Measurements from ENCODE around the gene PEX5.
"Not testable (repeated sequence)": the region's sequence is repeated elsewhere in the genome, so short reads cannot be mapped to it uniquely, and the experiment has no call there.

Gene PEX5

GRCh38 chr12:7207866-7208625 lies 18.6 kb downstream of the PEX5 start:
- Histone ChIP-seq H3K27ac (ENCODE audit: low read depth, low read length) (no peak overlapping the region), H3K27me3 (ENCODE audit: control insufficient read depth, insufficient read depth, low read length) (no peaks in the 10 kb centered on the region), H3K4me1 (ENCODE audit: control insufficient read depth, insufficient read depth, low read length) (no peaks in the 10 kb centered on the region), H3K9ac (ENCODE audit: low read length) (no peak overlapping the region), H3K4me3 (ENCODE audit: low read length) (no peak overlapping the region), H3K36me3 (ENCODE audit: control insufficient read depth, insufficient read depth, low read length) (peaks cover 33% of the 10 kb centered on the region)

GRCh38 chr12:7209958-7210357 lies 20.5 kb downstream of the PEX5 start:
- H3K4me3 ChIP-seq (ENCODE audit: low read length), result no peak overlapping the region
- H3K27ac ChIP-seq (ENCODE audit: low read depth, low read length), result no peak overlapping the region
- no peaks in the 10 kb centered on the region for H3K4me1 ChIP-seq (ENCODE audit: control insufficient read depth, insufficient read depth, low read length)
- no peak overlapping the region for H3K9ac ChIP-seq (ENCODE audit: low read length)
- peaks cover 27% of the 10 kb centered on the region for H3K36me3 ChIP-seq (ENCODE audit: control insufficient read depth, insufficient read depth, low read length)
- no peaks in the 10 kb centered on the region for H3K27me3 ChIP-seq (ENCODE audit: control insufficient read depth, insufficient read depth, low read length)

- Histone ChIP-seq H3K36me3 (ENCODE audit: control insufficient read depth, insufficient read depth, low read length) (peaks cover 27% of the 10 kb centered on the region), H3K27me3 (ENCODE audit: control insufficient read depth, insufficient read depth, low read length) (no peaks in the 10 kb centered on the region), H3K27ac (ENCODE audit: low read depth, low read length) (no peak overlapping the region), H3K9ac (ENCODE audit: low read length) (no peak overlapping the region), H3K4me1 (ENCODE audit: control insufficient read depth, insufficient read depth, low read length) (no peaks in the 10 kb centered on the region), H3K4me3 (ENCODE audit: low read length) (no peak overlapping the region)
These were observed 21.2 kb downstream of the PEX5 start for GRCh38 chr12:7210642-7211151.

GRCh38 chr12:7212678-7213077 lies 23.2 kb downstream of the PEX5 start:
- Histone ChIP-seq H3K27ac (ENCODE audit: low read depth, low read length) (no peak overlapping the region), H3K9ac (ENCODE audit: low read length) (no peak overlapping the region), H3K36me3 (ENCODE audit: control insufficient read depth, insufficient read depth, low read length) (peaks cover 24% of the 10 kb centered on the region), H3K4me3 (ENCODE audit: low read length) (no peak overlapping the region), H3K27me3 (ENCODE audit: control insufficient read depth, insufficient read depth, low read length) (no peaks in the 10 kb centered on the region), H3K4me1 (ENCODE audit: control insufficient read depth, insufficient read depth, low read length) (no peaks in the 10 kb centered on the region)

GRCh38 chr12:7213745-7214144 lies 24.3 kb downstream of the PEX5 start:
- not testable (repeated sequence) for H3K27ac ChIP-seq (ENCODE audit: low read depth, low read length); H3K9ac ChIP-seq (ENCODE audit: low read length); H3K4me1 ChIP-seq (ENCODE audit: control insufficient read depth, insufficient read depth, low read length); H3K4me3 ChIP-seq (ENCODE audit: low read length); H3K27me3 ChIP-seq (ENCODE audit: control insufficient read depth, insufficient read depth, low read length)
- H3K36me3 ChIP-seq (ENCODE audit: control insufficient read depth, insufficient read depth, low read length), result peaks cover 15% of the 10 kb centered on the region

GRCh38 chr12:7217475-7218069 lies 28.1 kb downstream of the PEX5 start:
- no peaks in the 10 kb centered on the region for H3K4me1 ChIP-seq (ENCODE audit: control insufficient read depth, insufficient read depth, low read length)
- no peak overlapping the region for H3K27ac ChIP-seq (ENCODE audit: low read depth, low read length)
- no peak overlapping the region for H3K4me3 ChIP-seq (ENCODE audit: low read length)
- no peaks in the 10 kb centered on the region for H3K27me3 ChIP-seq (ENCODE audit: control insufficient read depth, insufficient read depth, low read length)
- H3K36me3 ChIP-seq (ENCODE audit: control insufficient read depth, insufficient read depth, low read length), result no peaks in the 10 kb centered on the region
- no peak overlapping the region for H3K9ac ChIP-seq (ENCODE audit: low read length)

- Histone ChIP-seq H3K9ac (ENCODE audit: low read length) (no peak overlapping the region), H3K36me3 (ENCODE audit: control insufficient read depth, insufficient read depth, low read length) (no peaks in the 10 kb centered on the region), H3K4me1 (ENCODE audit: control insufficient read depth, insufficient read depth, low read length) (no peaks in the 10 kb centered on the region), H3K27me3 (ENCODE audit: control insufficient read depth, insufficient read depth, low read length) (no peaks in the 10 kb centered on the region), H3K4me3 (ENCODE audit: low read length) (no peak overlapping the region), H3K27ac (ENCODE audit: low read depth, low read length) (no peak overlapping the region)
These were observed 30.2 kb downstream of the PEX5 start for GRCh38 chr12:7219599-7220243.

GRCh38 chr12:7221486-7221885 lies 32.0 kb downstream of the PEX5 start:
- H3K9ac ChIP-seq (ENCODE audit: low read length), result no peak overlapping the region
- no peak overlapping the region for H3K4me3 ChIP-seq (ENCODE audit: low read length)
- no peak overlapping the region for H3K27ac ChIP-seq (ENCODE audit: low read depth, low read length)
- H3K4me1 ChIP-seq (ENCODE audit: control insufficient read depth, insufficient read depth, low read length), result no peaks in the 10 kb centered on the region
- no peaks in the 10 kb centered on the region for H3K36me3 ChIP-seq (ENCODE audit: control insufficient read depth, insufficient read depth, low read length)
- no peaks in the 10 kb centered on the region for H3K27me3 ChIP-seq (ENCODE audit: control insufficient read depth, insufficient read depth, low read length)

- Histone ChIP-seq H3K4me1 (ENCODE audit: control insufficient read depth, insufficient read depth, low read length) (no peaks in the 10 kb centered on the region), H3K27me3 (ENCODE audit: control insufficient read depth, insufficient read depth, low read length) (no peaks in the 10 kb centered on the region), H3K4me3 (ENCODE audit: low read length) (no peak overlapping the region), H3K36me3 (ENCODE audit: control insufficient read depth, insufficient read depth, low read length) (no peaks in the 10 kb centered on the region), H3K27ac (ENCODE audit: low read depth, low read length) (no peak overlapping the region), H3K9ac (ENCODE audit: low read length) (no peak overlapping the region)
These were observed 40.3 kb downstream of the PEX5 start for GRCh38 chr12:7229741-7230140.

GRCh38 chr12:7241404-7242005 lies 52.0 kb downstream of the PEX5 start:
- H3K4me1 ChIP-seq (ENCODE audit: control insufficient read depth, insufficient read depth, low read length), result no peaks in the 10 kb centered on the region
- no peaks in the 10 kb centered on the region for H3K36me3 ChIP-seq (ENCODE audit: control insufficient read depth, insufficient read depth, low read length)
- no peak overlapping the region for H3K9ac ChIP-seq (ENCODE audit: low read length)
- no peaks in the 10 kb centered on the region for H3K27me3 ChIP-seq (ENCODE audit: control insufficient read depth, insufficient read depth, low read length)
- no peak overlapping the region for H3K27ac ChIP-seq (ENCODE audit: low read depth, low read length)
- H3K4me3 ChIP-seq (ENCODE audit: low read length), result no peak overlapping the region

GRCh38 chr12:7242176-7243101 lies 53.0 kb downstream of the PEX5 start:
- H3K27ac ChIP-seq (ENCODE audit: low read depth, low read length), result no peak overlapping the region
- H3K4me1 ChIP-seq (ENCODE audit: control insufficient read depth, insufficient read depth, low read length), result no peaks in the 10 kb centered on the region
- H3K9ac ChIP-seq (ENCODE audit: low read length), result no peak overlapping the region
- no peaks in the 10 kb centered on the region for H3K36me3 ChIP-seq (ENCODE audit: control insufficient read depth, insufficient read depth, low read length)
- H3K27me3 ChIP-seq (ENCODE audit: control insufficient read depth, insufficient read depth, low read length), result no peaks in the 10 kb centered on the region
- no peak overlapping the region for H3K4me3 ChIP-seq (ENCODE audit: low read length)
